CD4-positive, alpha-beta T cell treated with Interleukin-4 for 1 hour (primary cell): ENCODE measurements around the gene CNPPD1.

ENCODE experiments used
- DNase-seq, 2 donors: peaks; one replicate each; pipeline ENCODE4 v3.0.0-alpha.2; 2020 to 2022

The CNPPD1 gene

DNA sequence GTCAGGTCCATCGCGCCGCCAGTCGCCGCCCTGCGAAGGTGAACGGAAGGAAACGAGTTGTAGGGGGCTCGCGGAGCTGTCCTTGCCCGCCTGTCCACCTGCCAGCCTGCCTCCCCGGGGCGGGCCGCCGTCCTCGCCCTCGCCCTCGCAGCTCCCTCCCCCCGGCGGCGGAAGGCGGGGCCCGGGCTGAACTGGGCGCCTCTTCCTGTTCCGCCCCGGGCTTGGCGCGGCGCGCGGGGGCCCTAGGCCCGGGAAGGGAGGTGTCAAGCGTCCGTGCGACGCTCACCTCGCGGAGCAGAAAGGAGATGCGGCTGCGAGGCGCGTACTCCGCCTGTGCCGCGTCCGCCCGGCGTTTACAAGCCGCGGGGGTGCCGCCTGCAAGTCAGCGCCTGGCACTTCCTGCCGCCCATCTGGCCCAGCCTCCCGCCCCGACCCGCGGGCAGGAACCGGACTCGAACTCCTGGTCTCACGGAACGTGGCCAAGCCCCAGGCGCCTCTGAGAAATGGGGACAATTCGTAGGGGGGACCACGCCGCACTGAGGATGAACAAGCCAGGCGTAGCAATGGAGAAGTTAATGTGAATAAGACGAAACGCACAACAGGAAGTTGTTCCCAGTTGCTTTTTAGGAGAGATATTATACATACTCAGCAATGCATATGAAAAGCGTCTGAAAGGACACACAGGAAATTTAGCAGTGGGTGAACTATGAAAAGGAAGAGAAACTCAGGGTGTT lies at the start of gene CNPPD1:
Gene CNPPD1, minus strand, starts transcription at position 108 of the 734 bp plus-strand sequence. Its CDS starts 97 bp downstream, at position 11.
- DNase-seq = peak; percentile 87 to 89

DNA sequence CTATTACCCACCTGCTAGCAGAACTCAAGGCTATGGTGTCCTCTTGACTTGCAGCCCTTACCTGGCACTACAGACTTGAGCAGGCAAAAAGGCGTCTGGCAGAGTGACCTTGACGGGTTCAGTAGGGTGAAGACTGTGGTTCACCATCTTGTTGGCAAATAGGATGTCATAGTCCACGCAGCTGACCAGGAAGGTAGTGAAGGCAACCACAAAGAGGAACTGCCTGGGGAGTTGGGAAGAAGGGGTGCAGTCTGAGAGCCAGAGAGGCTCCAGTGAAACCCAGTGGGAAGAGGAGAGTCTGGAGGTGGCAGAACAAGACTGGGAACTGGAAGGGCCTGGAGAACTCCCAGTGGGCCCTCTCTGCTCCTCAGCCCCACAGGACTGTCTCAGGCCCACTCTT lies 48.6 kb upstream of the CNPPD1 start:
- DNase-seq = peak in 1 of 2 donors; percentile 42

DNA sequence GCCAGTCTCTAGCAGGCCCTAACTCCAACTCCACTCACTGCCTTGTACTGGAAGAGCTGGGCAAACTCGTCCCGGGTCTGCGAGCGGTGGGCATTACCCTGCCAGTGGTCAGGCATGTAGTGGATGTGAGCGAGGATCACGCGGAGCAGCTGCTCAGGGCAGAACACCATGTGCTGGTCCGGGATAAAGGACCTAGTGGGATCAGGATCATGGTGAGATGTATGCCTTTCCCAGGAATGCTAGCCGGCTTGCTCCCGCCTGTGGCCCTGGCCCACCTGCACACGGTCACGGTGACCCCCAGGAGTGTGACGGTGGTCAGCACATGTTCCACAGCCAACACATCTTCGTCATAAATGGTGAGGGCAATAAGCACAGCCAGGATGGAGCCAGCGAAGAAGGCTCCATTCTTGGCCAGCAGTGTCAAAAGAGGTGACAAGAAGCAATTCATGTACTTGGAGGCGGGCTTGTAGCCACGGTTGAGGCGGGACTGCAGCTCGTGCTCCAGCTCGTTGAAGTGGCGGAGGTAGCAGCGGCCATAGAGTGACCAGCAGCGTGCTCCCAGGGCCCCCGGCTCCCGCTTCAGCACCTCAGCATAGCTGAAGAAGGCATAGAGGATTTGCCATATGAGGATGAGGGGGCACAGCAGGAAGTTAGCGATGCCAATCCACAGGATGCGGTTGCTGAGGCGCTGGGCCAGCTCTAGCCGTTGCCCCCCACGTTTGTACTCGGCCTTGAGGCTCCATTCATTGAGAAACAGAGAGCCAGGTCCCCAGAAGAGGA lies 47.3 kb upstream of the CNPPD1 start:
- no peak for DNase-seq

- DNase-seq = no peak
Measured at GRCh38 chr2:219221957-219222518, 45.3 kb upstream of the CNPPD1 start.

DNA sequence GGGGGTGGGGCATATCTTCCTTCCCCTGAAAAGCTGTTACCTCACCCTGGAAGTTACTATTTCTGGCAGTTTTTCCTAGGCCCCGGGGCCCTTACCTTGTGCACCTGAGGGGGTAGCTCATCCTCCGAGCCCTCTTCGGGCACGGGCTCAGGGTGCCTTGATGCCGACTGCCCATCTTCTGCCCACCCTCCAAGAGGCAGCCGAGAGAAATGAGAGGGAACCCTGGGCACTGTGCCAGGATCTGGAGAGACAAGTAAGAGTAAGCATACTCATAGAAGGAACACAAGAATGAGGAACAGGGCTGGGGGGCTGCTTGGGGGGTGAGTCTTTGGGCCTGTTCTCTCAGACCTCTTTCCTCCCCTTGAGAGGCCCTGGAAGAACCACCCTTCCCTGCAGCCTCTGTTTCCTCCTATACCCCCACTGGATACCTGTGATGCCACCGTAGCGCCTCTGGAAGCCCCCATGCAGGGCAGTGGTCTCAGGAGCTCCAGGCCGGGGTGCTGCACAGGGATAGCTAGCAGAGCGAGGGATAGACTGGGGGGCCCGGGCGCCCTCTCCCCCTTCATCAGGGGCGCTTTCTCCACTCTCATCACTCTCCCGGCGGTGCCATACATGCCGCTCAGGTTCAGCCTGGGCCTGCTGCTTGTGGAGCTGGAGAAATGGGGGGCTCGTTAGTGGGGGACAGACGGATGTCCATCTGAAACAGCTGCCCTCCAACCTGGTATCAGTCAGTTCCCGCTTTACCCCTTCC lies 44.1 kb upstream of the CNPPD1 start:
- DNase-seq = no peak

DNA sequence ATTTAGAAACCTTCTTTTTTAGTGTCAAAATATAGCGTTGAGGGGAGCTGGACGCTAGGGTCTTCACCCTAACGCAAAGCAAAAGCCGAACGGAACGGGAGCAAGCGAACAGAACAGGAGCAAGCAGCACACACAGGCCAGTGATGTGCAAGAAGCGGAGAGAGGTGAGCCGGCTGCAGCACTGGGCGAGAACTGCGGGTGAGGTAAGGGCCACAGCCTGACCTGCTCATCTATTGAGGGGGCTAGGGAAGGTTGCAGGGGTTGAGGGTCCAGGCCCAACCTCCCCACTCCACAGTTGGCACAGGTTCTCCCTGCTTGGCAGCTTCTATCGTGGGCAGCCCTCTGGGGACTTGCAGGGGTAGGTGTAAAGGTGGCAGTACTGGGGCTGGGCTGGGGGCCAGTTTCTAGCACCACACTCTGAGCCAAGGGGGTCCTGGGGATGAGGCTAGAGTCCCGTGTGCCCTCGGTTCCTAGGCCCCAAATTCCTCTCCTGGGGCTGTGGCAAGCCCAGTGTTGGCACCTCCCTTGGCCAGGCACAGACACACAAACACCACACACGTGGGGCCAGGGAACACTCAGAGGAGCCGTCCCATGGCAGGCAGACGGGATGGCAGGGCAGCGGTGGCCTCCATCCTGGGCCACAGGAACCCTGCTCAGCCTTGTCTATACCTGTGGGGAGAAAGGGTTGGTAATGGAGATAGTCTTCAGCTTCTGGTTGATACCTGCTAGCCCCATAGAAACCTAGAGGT lies 43.2 kb upstream of the CNPPD1 start:
- no peak for DNase-seq

DNA sequence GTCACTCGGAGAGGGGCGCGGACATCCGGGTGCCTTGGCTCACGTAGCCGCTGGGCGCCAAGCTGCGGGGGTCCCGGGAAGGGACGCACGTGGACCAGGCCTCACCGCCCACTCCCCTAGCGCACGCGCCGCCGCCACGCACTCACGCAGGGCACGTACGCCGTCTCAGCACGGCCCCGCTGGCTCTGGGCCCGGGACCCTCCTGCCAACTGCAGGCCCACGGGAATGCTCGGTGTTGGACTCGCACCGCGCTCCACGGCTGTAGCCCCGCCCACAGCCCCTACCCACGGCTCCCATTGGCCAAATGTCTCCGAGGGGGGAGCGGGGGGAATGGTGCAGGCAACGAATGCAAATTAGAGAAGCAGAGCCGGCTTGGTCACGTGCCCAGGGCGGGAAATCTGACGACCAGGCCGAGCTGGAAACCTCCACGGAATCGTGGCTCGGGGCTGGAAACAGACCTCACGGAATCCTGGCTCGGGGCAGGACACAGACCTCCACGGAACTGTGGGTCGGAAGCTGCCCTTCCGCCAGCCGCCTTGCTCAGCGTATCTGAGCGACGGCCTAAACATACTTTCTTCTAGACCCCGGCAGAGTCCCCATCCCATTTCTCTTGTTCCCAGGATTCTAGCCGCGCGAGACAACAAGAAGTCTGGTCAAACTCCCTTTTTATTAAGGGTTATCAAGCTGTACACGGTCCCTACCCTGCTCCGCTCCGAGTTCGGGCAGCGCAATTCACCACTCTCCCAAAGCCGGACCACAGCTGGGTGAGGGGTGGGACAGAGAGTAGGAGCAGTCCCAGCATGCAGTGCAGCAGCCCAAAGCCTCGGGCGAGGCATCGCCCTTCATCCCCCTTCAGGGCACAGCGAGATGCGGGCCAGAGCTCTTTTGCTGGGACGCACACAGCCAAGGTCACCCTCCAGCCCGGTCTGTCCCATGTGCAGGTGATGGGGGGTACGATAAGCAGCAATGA lies 42.3 kb upstream of the CNPPD1 start, which contains the start of gene ABCB6:
Gene ABCB6, minus strand, starts transcription at position 227 of the 970 bp plus-strand sequence. CDS start 285 bp downstream, outside the sequence.
- peak; percentile 90 for DNase-seq

DNA sequence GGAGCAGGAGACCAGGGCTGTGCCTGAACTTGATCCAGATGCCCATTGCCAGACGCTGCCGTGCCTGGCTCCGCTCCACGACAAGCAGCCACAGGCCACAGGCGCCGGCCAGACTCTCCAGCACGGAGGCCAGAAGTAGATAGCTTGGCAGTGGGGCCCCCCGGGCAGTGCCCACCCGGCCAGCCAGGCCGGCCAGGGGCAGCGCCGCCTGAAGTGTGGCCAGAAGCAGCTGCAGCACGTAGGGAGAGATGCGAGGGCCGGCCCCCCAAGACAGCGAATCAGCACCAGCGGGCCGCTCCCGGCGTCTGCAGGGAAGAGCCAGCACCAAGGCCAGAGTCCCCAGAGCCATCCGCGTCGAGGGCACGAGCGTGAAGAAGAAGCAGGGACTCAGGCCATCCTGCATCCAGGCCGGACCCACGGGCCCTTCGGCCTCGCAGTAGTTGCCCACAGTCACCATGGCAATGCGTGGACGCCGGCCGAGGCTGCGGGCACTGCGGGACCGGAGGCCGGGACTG lies 41.5 kb upstream of the CNPPD1 start:
- no peak for DNase-seq

DNA sequence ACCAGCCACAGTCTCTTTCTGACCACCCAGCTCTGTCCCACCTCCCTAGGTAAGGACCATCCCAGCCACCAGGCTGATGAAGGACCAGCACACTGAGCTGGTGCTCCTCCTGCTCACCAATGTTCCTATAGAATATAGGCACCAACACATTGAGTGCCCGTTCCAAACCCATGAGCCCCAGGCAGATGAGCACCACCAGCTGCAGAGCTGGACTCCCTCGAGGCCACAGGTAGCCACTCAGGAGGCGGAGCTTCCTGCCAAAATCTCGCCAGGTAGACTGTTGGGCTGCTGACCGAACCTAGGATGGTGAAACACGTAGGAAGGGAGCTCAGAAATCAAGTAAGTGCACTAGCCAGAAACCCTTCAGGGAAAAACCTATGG lies 39.8 kb upstream of the CNPPD1 start:
- DNase-seq = no peak

DNA sequence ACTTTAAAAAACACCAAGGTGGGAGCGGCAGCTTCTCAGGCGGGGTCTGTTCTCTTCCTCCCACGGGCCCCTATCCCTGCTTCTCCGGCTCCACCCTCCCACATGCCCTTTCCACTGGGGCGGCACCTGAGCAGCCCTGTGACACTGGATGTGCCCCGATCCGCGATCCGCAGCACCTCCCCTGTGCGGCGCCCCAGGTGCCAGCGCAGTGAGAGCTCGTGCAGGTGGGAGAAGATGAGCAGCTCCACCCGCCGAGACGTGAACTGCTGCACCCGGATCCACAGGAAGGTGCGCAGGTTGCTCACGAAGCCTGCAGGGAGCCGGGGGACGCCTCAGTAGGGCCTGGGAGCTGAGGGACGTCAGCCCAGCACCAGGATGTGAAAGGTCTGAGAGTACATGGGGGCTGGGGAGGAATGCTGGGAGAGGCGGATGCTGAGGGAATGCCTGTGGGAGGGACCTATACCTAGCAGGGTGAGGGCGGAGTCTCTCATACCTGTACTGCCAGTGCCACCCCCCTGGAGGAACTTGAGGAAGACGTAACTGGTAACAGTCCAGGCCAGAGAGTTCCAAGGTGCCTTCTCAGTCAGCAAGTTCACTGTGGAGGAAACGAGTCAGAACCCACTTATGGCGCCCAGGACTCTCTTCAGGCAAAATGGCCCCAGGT lies 39.3 kb upstream of the CNPPD1 start:
- DNase-seq = no peak

DNA sequence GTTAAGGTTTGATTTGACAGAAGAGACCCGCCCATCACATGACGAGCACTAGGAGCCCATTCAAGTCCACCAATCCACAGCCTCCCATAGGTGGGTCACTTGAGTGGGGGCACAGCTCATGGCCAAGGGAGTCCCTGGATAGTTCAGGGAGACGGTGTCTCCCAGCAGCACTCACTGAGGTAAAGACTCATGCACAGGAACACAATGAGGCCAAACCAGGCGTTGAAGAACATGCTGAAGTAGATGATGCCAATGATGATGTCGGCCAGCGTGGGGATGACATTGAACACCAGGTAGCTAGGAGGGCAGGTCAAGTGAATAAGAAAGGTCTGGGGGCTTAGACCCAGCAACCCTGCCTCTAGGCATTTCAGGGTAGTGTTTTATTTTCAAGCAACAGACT lies 38.1 kb upstream of the CNPPD1 start:
- DNase-seq = no peak

- DNase-seq = no peak
Measured at GRCh38 chr2:219214141-219214540, 37.4 kb upstream of the CNPPD1 start.

- DNase-seq = no peak
Measured at GRCh38 chr2:219213486-219214071, 36.9 kb upstream of the CNPPD1 start.

DNA sequence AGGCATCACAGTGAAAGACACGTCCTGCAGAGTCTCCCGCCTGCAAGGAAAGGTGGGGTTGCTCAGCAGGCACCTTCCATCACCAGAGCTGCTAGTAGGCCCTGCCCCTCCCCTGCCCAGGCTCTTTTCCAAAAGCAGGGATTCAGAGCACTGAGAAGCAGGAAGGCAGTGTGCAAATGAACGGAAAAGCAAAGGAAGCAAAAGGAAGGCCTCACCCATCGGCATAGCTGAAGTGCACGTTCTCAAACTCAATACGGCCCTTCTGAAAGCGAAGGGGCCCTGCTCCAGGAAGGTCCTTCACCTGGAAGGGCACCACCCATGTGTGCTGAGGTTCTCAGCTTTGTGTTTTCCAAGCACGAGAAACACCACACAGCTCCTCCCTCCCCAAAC lies 36.3 kb upstream of the CNPPD1 start:
- DNase-seq = no peak

DNA sequence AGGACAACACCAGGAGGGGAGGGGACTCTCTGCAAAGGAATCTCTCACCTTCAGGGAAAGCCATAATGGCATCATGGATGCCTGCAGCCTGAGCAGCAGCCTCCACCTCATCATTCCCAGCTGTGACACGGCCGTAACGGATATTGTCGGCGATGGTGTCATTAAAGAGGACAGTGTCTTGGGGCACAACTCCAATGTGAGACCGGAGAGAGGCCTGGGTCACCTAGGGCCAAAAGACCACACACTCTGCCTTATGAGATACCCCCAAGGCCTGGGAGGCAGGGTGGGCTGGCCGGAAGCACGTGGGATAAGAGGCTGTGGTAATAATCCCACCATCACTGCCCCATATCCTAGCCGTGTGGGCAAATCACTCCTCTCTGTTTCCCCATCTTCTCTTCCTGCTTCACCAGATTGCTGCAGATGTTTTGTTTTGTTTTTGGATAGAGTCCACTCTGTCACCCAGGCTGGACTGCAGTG lies 34.2 kb upstream of the CNPPD1 start:
- DNase-seq = no peak

DNA sequence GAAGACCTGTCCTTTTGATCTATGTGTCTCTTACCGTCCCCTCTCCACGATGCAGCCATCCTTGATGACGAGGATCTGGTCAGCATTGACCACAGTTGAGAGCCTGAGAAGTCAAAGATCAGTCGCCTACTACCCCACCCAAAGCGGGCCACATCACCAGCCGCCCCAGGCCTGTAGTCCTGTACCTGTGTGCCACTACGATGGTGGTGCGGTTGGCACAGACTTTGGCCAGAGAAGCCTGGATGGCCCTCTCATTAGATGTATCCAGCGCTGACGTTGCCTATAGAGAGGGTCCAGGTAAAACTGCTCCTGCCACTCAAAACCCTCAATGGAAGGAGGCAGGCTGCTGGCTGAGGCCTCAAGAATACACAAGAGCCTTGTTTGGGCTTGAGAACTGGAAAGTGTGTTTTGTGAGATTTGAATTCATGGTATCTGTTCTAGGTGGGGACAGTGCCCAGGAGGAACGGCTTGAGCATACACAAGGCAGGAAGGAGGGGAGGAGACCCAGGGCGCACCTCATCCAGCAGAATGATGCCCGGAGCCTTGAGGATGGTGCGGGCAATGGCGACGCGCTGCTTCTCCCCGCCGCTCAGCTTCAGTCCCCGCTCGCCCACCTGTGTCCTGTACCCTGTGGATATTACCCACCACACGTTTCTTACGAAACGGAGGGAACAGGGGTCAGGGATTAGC lies 33.6 kb upstream of the CNPPD1 start:
- no peak for DNase-seq

DNA sequence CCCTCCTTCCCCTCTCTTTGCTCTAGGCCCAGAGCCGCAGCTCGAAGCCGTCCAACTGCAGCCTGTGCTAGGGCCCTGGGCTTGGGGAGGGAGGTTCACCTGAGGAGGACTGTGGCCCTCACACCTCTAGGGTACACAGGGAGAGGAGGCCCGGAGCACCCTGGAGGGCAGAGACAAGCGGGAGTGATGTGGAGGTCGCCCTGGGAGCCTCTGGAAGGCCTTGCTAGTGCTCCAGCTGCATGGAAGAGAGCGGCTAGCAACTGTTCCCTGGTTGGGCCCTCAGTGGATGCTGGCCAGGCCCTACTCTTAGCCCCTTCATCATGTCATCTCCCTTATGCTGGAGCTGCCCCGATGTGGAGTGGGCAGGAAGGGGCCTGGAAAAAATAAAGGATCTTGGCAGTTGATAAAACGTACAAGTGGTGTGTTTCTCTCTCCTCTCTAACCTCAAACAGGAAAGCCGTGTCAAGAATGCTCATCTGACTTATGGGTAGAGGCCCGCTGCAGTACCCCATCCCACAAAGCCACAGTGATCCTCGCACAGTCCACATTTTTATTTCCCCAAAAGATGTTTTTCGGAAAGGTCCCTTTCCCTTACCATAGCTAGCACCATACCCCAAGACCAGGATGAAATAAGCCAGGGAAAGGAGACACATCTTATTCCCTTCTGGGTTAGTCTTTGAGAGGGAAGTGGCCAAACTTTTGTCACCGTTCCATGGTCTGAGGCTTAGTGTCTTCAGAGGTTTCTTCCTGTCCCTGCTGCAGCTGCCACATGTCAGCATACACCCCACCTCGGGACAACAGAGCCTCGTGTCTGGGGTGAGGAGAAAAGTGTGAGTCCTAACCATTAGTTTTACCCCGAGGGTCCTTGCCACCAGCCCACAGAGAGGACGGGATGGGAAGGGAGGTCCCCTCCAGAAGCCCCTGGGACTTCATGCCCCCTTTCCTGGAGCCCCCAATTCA lies 32.8 kb upstream of the CNPPD1 start:
- DNase-seq = no peak
